GM21423 (cell line): ENCODE results near the gene TJP3.

Experiments
- ATAC-seq: cut with Tn5 transposase; IDR thresholded peaks from one replicate; pipeline ENCODE4 v1.9.1; 2021; ENCODE audit warnings: mild to moderate bottlenecking, moderate library complexity; ENCODE audit not compliant: unreplicated experiment

The TJP3 gene

GRCh38 chr19:3690551-3691371, 17.4 kb upstream of the TJP3 start:
- ATAC-seq, result no peak

- no peak for ATAC-seq
Measured at GRCh38 chr19:3691372-3691716, 16.8 kb upstream of the TJP3 start.

- no peak for ATAC-seq
Measured at GRCh38 chr19:3691726-3692125, 16.5 kb upstream of the TJP3 start.

GRCh38 chr19:3692141-3693024, 15.8 kb upstream of the TJP3 start:
- no peak for ATAC-seq

GRCh38 chr19:3693025-3693925, 14.9 kb upstream of the TJP3 start:
- ATAC-seq, result no peak

- ATAC-seq, result no peak
Measured at GRCh38 chr19:3694361-3695123, 13.6 kb upstream of the TJP3 start.

GRCh38 chr19:3695124-3695733, 13.0 kb upstream of the TJP3 start:
- no peak for ATAC-seq

- no peak for ATAC-seq
Measured at GRCh38 chr19:3695986-3696659, 12.1 kb upstream of the TJP3 start.

- no peak for ATAC-seq
Measured at GRCh38 chr19:3696660-3696995, 11.6 kb upstream of the TJP3 start.

GRCh38 chr19:3697094-3697493, 11.1 kb upstream of the TJP3 start:
- ATAC-seq, result no peak

GRCh38 chr19:3697671-3698385, 10.4 kb upstream of the TJP3 start:
- ATAC-seq, result no peak

GRCh38 chr19:3698386-3698950, 9.7 kb upstream of the TJP3 start:
- no peak for ATAC-seq

GRCh38 chr19:3698974-3699740, 9.0 kb upstream of the TJP3 start:
- no peak for ATAC-seq

- peak; percentile 12 for ATAC-seq
Measured at GRCh38 chr19:3699741-3700241, 8.4 kb upstream of the TJP3 start.

GRCh38 chr19:3700242-3701032, 7.7 kb upstream of the TJP3 start, which contains the start of gene PIP5K1C:
Gene PIP5K1C, minus strand, starts transcription at chr19:3700468. Its CDS starts 78 bp downstream, at chr19:3700390.
- ATAC-seq, result peak; percentile 84

GRCh38 chr19:3701200-3701599, 7.0 kb upstream of the TJP3 start:
- no peak for ATAC-seq

GRCh38 chr19:3707868-3708206, 347 bp upstream of the TJP3 start:
- ATAC-seq, result no peak
